ENCODE data around the gene KCNK1.

KCNK1 gene

DNA sequence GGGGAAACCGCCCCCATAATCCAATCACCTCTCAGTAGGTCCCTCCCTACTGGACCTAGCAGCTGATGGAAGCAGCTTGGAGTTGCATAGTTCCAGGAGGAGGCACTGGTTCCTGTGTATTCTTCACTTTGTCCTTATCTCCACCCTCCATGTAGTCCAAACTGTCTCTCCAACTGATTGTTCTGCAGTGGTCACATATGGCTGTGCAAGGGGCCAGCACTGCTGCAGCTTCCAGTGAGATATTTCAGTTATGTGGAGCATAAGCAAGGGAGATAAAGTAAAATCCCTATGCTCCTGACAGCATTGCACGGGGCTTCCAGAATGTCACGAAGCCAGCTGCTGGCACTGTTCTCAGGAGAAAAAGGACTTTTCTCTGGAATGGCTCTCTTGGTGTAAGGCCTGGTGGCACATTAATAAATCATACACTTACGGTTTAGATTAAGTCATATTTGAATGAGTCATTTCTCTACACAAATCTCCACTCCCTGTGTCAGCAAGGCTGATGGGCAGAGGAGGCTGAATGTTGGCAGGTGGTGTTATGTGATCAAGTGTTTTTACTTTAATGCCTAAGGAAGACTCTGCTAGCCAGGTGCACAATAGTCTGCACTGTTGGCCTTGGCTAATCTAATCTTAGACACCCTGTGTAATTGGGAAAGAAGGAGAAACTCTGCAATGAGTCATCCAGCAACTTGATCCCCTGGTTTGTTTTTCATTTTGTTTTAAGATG lies 93.4 kb downstream of the KCNK1 start:
- TF ChIP-seq, protein P1, sequence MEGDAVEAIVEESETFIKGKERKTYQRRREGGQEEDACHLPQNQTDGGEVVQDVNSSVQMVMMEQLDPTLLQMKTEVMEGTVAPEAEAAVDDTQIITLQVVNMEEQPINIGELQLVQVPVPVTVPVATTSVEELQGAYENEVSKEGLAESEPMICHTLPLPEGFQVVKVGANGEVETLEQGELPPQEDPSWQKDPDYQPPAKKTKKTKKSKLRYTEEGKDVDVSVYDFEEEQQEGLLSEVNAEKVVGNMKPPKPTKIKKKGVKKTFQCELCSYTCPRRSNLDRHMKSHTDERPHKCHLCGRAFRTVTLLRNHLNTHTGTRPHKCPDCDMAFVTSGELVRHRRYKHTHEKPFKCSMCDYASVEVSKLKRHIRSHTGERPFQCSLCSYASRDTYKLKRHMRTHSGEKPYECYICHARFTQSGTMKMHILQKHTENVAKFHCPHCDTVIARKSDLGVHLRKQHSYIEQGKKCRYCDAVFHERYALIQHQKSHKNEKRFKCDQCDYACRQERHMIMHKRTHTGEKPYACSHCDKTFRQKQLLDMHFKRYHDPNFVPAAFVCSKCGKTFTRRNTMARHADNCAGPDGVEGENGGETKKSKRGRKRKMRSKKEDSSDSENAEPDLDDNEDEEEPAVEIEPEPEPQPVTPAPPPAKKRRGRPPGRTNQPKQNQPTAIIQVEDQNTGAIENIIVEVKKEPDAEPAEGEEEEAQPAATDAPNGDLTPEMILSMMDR (IDR thresholded peaks at IDR 0.05; ENCODE audit: low read depth, low read length, missing control alignments) = no peak
- DNase-seq (ENCODE audit: extremely low read depth, low read depth) = peak; percentile 83

GRCh38 chr1:233707880-233708815 lies 94.2 kb downstream of the KCNK1 start:
- peak; percentile 70 for DNase-seq (ENCODE audit: extremely low read depth, low read depth)
- TF ChIP-seq, protein P1 (IDR thresholded peaks at IDR 0.05; ENCODE audit: low read depth, low read length, missing control alignments) = no peak
- no peak overlapping the region for H3K4me3 ChIP-seq (replicated peaks; ENCODE audit: low read depth, low read length)

More for the DNA sequence above, 93.4 kb downstream of the KCNK1 start:
- H3K4me3 ChIP-seq (replicated peaks; ENCODE audit: low read depth, low read length) = no peak overlapping the region

DNA sequence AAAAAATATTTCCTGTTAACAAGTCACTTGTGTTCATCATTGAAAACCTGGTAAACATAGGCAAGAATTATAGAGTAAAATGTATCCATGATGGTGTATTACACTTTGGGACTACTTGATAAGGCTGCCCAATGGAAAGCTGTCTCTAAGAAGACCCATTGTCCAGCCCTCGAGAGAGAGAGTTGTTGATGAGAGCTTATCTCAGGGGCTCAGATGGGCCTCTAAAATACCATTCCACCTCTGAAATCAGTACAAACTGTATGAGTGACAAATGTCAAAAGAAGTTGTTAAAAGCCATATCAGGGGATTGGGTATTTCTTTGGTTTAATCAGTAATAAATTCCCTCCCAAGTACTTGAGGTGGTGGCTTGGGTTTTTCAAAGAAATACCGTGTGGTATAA lies 96.1 kb downstream of the KCNK1 start:
- TF ChIP-seq, protein P1 (IDR thresholded peaks at IDR 0.05; ENCODE audit: low read depth, low read length, missing control alignments) = no peak
- DNase-seq (ENCODE audit: extremely low read depth, low read depth) = no peak

DNA sequence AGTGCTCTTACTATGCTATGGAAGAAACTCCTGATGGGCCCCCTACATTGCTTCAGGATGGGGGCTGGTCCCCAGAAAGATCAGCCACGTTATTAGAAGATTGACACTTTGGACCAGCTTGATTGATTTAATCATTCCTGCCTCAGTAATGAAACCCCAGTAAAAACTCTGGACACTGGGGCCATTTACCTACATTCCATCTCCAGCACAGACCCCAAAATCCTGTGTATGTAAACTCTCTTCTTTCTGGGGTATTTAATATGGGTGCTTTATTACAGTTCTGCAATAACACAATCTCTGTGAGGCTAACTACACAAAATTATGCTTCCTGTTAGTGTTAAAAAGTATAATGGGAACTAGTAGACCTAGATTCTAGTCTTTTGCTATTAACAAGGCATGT lies 96.6 kb downstream of the KCNK1 start:
- TF ChIP-seq, protein P1 (IDR thresholded peaks at IDR 0.05; ENCODE audit: low read depth, low read length, missing control alignments) = no peak
- DNase-seq (ENCODE audit: extremely low read depth, low read depth) = no peak
- no peak overlapping the region for H3K4me3 ChIP-seq (replicated peaks; ENCODE audit: low read depth, low read length)

More for the DNA sequence above, 96.1 kb downstream of the KCNK1 start:
- H3K4me3 ChIP-seq (replicated peaks; ENCODE audit: low read depth, low read length) = no peak overlapping the region

DNA sequence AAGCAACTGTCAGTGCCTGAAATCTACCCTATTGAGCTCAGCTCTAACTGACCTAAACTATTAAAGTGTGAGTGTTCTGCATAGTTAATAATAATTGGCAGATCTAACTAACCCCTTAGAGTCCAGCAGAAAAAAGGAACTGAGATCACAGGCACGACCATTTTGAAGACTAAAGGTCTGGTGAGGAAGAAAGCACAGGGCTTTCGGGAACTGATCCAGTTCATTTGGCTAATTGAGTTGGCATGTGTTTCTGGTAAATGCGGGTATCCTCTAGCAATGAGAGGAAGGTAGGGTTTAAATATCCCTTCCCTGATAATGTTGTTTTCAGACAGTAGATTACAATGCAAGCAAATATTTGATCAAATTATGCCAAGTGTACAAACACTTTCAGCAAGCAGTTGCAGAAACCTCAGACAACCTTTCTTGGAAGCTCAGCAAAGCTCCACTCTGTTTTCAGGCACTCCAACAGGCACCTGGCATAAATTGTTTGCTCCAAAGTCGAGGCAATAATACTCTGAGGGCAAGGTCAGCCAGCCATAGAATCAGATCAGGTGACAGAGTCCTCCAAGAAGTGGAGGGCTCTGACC lies 100.8 kb downstream of the KCNK1 start:
- no peak for DNase-seq (ENCODE audit: extremely low read depth, low read depth)
- TF ChIP-seq, protein P1 (IDR thresholded peaks at IDR 0.05; ENCODE audit: low read depth, low read length, missing control alignments) = no peak
- H3K4me3 ChIP-seq (replicated peaks; ENCODE audit: low read depth, low read length) = no peak overlapping the region

- H3K4me3 ChIP-seq (replicated peaks; ENCODE audit: low read depth, low read length) = no peak overlapping the region
- no peak for DNase-seq (ENCODE audit: extremely low read depth, low read depth)
- TF ChIP-seq, protein P1 (IDR thresholded peaks at IDR 0.05; ENCODE audit: low read depth, low read length, missing control alignments) = no peak
Measured at GRCh38 chr1:233718057-233718456, 104.2 kb downstream of the KCNK1 start.
